Iris pigment epithelial cell (primary cell): ENCODE measurements around the gene KCNJ14.
"Not testable (repeated sequence)": the region's sequence is repeated elsewhere in the genome, so short reads cannot be mapped to it uniquely, and the experiment has no call there.

Source experiments
- DNase-seq: peaks from one replicate; pipeline ENCODE4 v3.0.0-alpha.2; 2011; ENCODE audit warnings: low read depth

The KCNJ14 gene

GRCh38 chr19:48471836-48472235 is 16.5 kb downstream of the KCNJ14 start:
- no peak for DNase-seq

- DNase-seq, result no peak
Measured at GRCh38 chr19:48473161-48473966, 18.0 kb downstream of the KCNJ14 start.

- no peak for DNase-seq
Measured at GRCh38 chr19:48474084-48474592, 18.8 kb downstream of the KCNJ14 start.

GRCh38 chr19:48475369-48476068 is 20.1 kb downstream of the KCNJ14 start:
- DNase-seq, result no peak

- no peak for DNase-seq
Measured at GRCh38 chr19:48476176-48476575, 20.8 kb downstream of the KCNJ14 start.

GRCh38 chr19:48477067-48477685 is 21.8 kb downstream of the KCNJ14 start:
- no peak for DNase-seq

GRCh38 chr19:48477698-48478338 is 22.4 kb downstream of the KCNJ14 start:
- no peak for DNase-seq

- DNase-seq, result no peak
Measured at GRCh38 chr19:48478339-48479256, 23.2 kb downstream of the KCNJ14 start.

GRCh38 chr19:48479686-48480085 is 24.3 kb downstream of the KCNJ14 start:
- no peak for DNase-seq

GRCh38 chr19:48480183-48480557 is 24.8 kb downstream of the KCNJ14 start:
- DNase-seq, result peak; percentile 30

- peak; percentile 44 for DNase-seq
Measured at GRCh38 chr19:48480558-48481500, 25.5 kb downstream of the KCNJ14 start.

GRCh38 chr19:48481846-48482639 is 26.7 kb downstream of the KCNJ14 start:
- no peak for DNase-seq

GRCh38 chr19:48483301-48483700 is 27.9 kb downstream of the KCNJ14 start:
- no peak for DNase-seq

- no peak for DNase-seq
Measured at GRCh38 chr19:48484247-48484893, 29.0 kb downstream of the KCNJ14 start.

GRCh38 chr19:48484931-48485612 is 29.7 kb downstream of the KCNJ14 start:
- DNase-seq, result no peak

- not testable (repeated sequence) for DNase-seq
Measured at GRCh38 chr19:48486706-48487105, 31.3 kb downstream of the KCNJ14 start.

- DNase-seq, result no peak
Measured at GRCh38 chr19:48487544-48487943, 32.2 kb downstream of the KCNJ14 start.

GRCh38 chr19:48487948-48488347 is 32.6 kb downstream of the KCNJ14 start:
- peak; percentile 25 for DNase-seq
